SK-N-SH (cell line): Measurements from ENCODE around the gene SMCO4.

Source experiments
- CHD2 ChIP-seq: fragments of 150-350 bp; IDR thresholded peaks from 2 replicates; pipeline ENCODE4 v1.6.1; 2018; ENCODE audit warnings: low read length; ENCODE audit not compliant: partially characterized antibody
- EP300 ChIP-seq, 2 experiments: IDR thresholded peaks; 2 replicates each; pipeline versions ENCODE4 v1.4.0 to v1.6.1; 2012; ENCODE audit warnings: borderline replicate concordance in 1 of 2, low read depth in 1 of 2, low read length in 1 of 2
- USF1 ChIP-seq: IDR thresholded peaks from 2 replicates; pipeline ENCODE4 v1.4.0; 2012; ENCODE audit warnings: low read depth, borderline replicate concordance
- TF ChIP-seq, protein P1 (sequence below): fragments of 200-600 bp; sonication (generic); IDR thresholded peaks from 2 replicates; pipeline ENCODE4 v1.6.1; 2017; ENCODE audit warnings: antibody characterized with exemption, mild to moderate bottlenecking, moderate library complexity

DNA sequence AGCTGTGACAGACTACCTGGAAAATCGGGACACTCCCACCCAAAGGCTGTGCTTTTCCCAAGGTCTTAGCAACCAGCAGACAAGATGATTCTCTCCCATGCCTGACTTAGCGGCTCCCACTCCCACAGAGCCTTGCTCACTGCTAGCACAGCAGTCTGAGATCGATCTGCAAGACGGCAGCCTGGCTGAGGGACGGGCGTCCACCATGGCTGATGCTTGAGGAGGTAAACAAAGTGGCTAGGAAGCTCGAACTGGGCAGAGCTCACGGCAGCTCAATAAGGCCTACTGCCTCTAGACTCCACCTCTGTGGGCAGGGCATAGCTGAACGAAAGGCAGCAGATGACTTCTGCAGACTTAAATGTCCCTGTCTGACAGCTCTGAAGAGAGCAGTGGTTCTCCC lies 84.9 kb downstream of the SMCO4 start:
- TF ChIP-seq, protein P1, sequence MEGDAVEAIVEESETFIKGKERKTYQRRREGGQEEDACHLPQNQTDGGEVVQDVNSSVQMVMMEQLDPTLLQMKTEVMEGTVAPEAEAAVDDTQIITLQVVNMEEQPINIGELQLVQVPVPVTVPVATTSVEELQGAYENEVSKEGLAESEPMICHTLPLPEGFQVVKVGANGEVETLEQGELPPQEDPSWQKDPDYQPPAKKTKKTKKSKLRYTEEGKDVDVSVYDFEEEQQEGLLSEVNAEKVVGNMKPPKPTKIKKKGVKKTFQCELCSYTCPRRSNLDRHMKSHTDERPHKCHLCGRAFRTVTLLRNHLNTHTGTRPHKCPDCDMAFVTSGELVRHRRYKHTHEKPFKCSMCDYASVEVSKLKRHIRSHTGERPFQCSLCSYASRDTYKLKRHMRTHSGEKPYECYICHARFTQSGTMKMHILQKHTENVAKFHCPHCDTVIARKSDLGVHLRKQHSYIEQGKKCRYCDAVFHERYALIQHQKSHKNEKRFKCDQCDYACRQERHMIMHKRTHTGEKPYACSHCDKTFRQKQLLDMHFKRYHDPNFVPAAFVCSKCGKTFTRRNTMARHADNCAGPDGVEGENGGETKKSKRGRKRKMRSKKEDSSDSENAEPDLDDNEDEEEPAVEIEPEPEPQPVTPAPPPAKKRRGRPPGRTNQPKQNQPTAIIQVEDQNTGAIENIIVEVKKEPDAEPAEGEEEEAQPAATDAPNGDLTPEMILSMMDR: no peak
- TF ChIP-seq CHD2: no peak
- TF ChIP-seq EP300 (IDR thresholded peaks at IDR 0.05; ENCODE audit: borderline replicate concordance in 1 of 2, low read depth in 1 of 2, low read length in 1 of 2): no peak
- TF ChIP-seq USF1: no peak
